ENCODE data around the gene GLS.

GRCh38 chr2:190990132-190990531 lies 109.5 kb downstream of the GLS start:
- TF ChIP-seq EZH2 (IDR thresholded peaks at IDR 0.05; ENCODE audit: borderline replicate concordance, low read length), result no peak
- no peak for TF ChIP-seq CTCF (conservative IDR thresholded peaks at IDR 0.05 in 1 of 2, IDR thresholded peaks at IDR 0.05 in 1 of 2; ENCODE audit: extremely low read depth in 1 of 2, insufficient read depth in 1 of 2, low read depth in 1 of 2, low read length in 2 of 2)
